GM12878 (cell line): Measurements from ENCODE around the gene MATN3. TPM values are rescaled to one million over a fixed set of nuclear protein-coding genes. Genes with fewer than 3 reads are reported as not detected.

ENCODE experiments used
- ATAC-seq: fragments of 200-7000 bp; cut with Tn5 transposase; 3 replicates; pipeline ENCODE4 v1.9.1; 2020; ENCODE audit warnings: mild to moderate bottlenecking, moderate library complexity
- BruUV-seq: library from RNA; stranded (reverse); fragments of 400-500 nt; replicated peaks from 2 replicates; lab custom pipeline; 2021; lab: Mats Ljungman, UMichigan
- CTCF ChIA-PET: fragments of 300-600 bp; sonication (Branson Sonifier 250); formaldehyde crosslinking; extraction: SDS; loops from one replicate; lab custom pipeline; 2021; ENCODE audit warnings: inconsistent platforms; lab: Yijun Ruan, JAX
- POLR2A ChIA-PET: fragments of 350-600 bp; formaldehyde crosslinking; extraction: SDS; loops from one replicate; lab custom pipeline; 2021; ENCODE audit warnings: inconsistent platforms; lab: Charles Lee
- RAD21 ChIA-PET: fragments of 300-600 bp; sonication (Branson Sonifier 250); formaldehyde crosslinking; loops from one replicate; lab custom pipeline; 2023; ENCODE audit warnings: antibody characterized with exemption; ENCODE audit not compliant: unreplicated experiment; lab: Charles Lee
- SMC1A ChIA-PET: fragments of 300-600 bp; sonication (Branson Sonifier 250); formaldehyde crosslinking; loops from one replicate; lab custom pipeline; 2023; ENCODE audit not compliant: unreplicated experiment, uncharacterized antibody; lab: Charles Lee
- DNase-seq: peaks from one replicate; pipeline ENCODE4 v3.0.0-alpha.2; 2011; ENCODE audit warnings: low read depth, low spot score
- FAIRE-seq: peaks from 3 replicates; lab custom pipeline; 2011; peaks lifted over from hg19 to GRCh38; lab: Jason Lieb, UNC
- H2AFZ ChIP-seq: 2 replicates; pipeline ENCODE4 v1.6.0; 2011; ENCODE audit warnings: low read depth, low read length, control low read depth; ENCODE audit not compliant: control insufficient read depth
- H3K27ac ChIP-seq: 2 replicates; pipeline ENCODE4 v1.5.1; 2011; ENCODE audit warnings: control low read depth; ENCODE audit not compliant: control insufficient read depth, insufficient read depth
- H3K27me3 ChIP-seq, 2 experiments: replicated peaks in 1 of 2; 2 replicates each; pipeline versions ENCODE4 v1.6.0 to v1.6.1; 2011; ENCODE audit warnings: low read length in 1 of 2; ENCODE audit not compliant: control insufficient read depth in 2 of 2, insufficient read depth in 2 of 2
- H3K36me3 ChIP-seq, 2 experiments: 2 replicates each; pipeline ENCODE4 v1.5.1; 2011; ENCODE audit warnings: low read length in 1 of 2; ENCODE audit not compliant: control insufficient read depth in 2 of 2, insufficient read depth in 2 of 2
- H3K4me1 ChIP-seq: 2 replicates; pipeline ENCODE4 v1.6.1; 2011; ENCODE audit warnings: mild to moderate bottlenecking, low read length, moderate library complexity, mixed read lengths; ENCODE audit not compliant: control insufficient read depth, insufficient read depth
- H3K4me2 ChIP-seq: 2 replicates; pipeline ENCODE4 v1.6.0; 2011; ENCODE audit warnings: control low read depth; ENCODE audit not compliant: control insufficient read depth, insufficient read depth
- H3K4me3 ChIP-seq: fragments of 200-600 bp; sonication (generic); 2 replicates; pipeline ENCODE4 v1.5.1; 2016
- H3K79me2 ChIP-seq: 2 replicates; pipeline ENCODE4 v1.6.0; 2011; ENCODE audit warnings: low read length; ENCODE audit not compliant: control insufficient read depth, insufficient read depth
- H3K9ac ChIP-seq: 2 replicates; pipeline ENCODE4 v1.8.0; 2011; ENCODE audit warnings: low read length, control low read depth, mixed read lengths; ENCODE audit not compliant: control insufficient read depth, insufficient read depth
- H3K9me3 ChIP-seq: replicated peaks from 3 replicates; pipeline ENCODE4 v1.5.1; 2011; ENCODE audit warnings: mild to moderate bottlenecking, low read length; ENCODE audit not compliant: control insufficient read depth, insufficient read depth
- H4K20me1 ChIP-seq: 2 replicates; pipeline ENCODE4 v1.6.0; 2011; ENCODE audit not compliant: control insufficient read depth, insufficient read depth
- CHD4 ChIP-seq: fragments of 200-600 bp; sonication (generic); IDR thresholded peaks from 2 replicates; pipeline ENCODE4 v1.6.1; 2016; ENCODE audit warnings: mild to moderate bottlenecking
- DPF2 ChIP-seq: fragments of 450-650 bp; IDR thresholded peaks from 2 replicates; pipeline ENCODE4 v1.6.1; 2017; ENCODE audit warnings: mild to moderate bottlenecking
- E4F1 ChIP-seq: fragments of 450-650 bp; IDR thresholded peaks from 2 replicates; pipeline ENCODE4 v1.6.1; 2018; ENCODE audit warnings: borderline replicate concordance, mild to moderate bottlenecking; ENCODE audit not compliant: partially characterized antibody
- EP300 ChIP-seq, 2 experiments: fragments of 150-350 bp in 1 of 2; IDR thresholded peaks; 2 replicates each; pipeline ENCODE4 v1.6.1; 2011 to 2012; ENCODE audit warnings: low read depth in 2 of 2, low read length in 2 of 2, borderline replicate concordance in 1 of 2, improper control_type of control experiment in 1 of 2, inconsistent platforms in 1 of 2; ENCODE audit not compliant: control insufficient read depth in 1 of 2
- EZH2 ChIP-seq: IDR thresholded peaks from 2 replicates; pipeline ENCODE4 v1.6.1; 2012; ENCODE audit warnings: low read depth, mild to moderate bottlenecking, control low read depth, inconsistent platforms, low read length, borderline replicate concordance; ENCODE audit not compliant: control insufficient read depth
- IRF5 ChIP-seq: fragments of 450-650 bp; IDR thresholded peaks from 2 replicates; pipeline ENCODE4 v1.6.1; 2017; ENCODE audit warnings: borderline replicate concordance
- LARP7 ChIP-seq: fragments of 450-650 bp; IDR thresholded peaks from 2 replicates; pipeline ENCODE4 v1.6.1; 2017; ENCODE audit warnings: mild to moderate bottlenecking
- MTA2 ChIP-seq: fragments of 450-650 bp; IDR thresholded peaks from 2 replicates; pipeline ENCODE4 v1.6.1; 2016; ENCODE audit warnings: low read depth, mild to moderate bottlenecking, moderate library complexity
- NKRF ChIP-seq: fragments of 450-650 bp; conservative IDR thresholded peaks from 2 replicates; pipeline ENCODE4 v1.6.1; 2017; ENCODE audit warnings: mild to moderate bottlenecking, moderate library complexity
- PML ChIP-seq: IDR thresholded peaks from 2 replicates; pipeline ENCODE4 v1.6.1; 2012; ENCODE audit warnings: low read length, inconsistent platforms
- RBBP5 ChIP-seq: fragments of 200-600 bp; sonication (generic); conservative IDR thresholded peaks from 2 replicates; pipeline ENCODE4 v1.6.1; 2016
- SMAD5 ChIP-seq: IDR thresholded peaks from 2 replicates; pipeline ENCODE4 v1.6.1; 2016; ENCODE audit warnings: antibody characterized with exemption, low read depth
- WGBS: methylation state at CpG from one replicate; pipeline ENCODE4 v1.1.6; 2016; ENCODE audit warnings: low lambda C conversion rate; ENCODE audit not compliant: insufficient replicate concordance, insufficient coverage; ENCODE audit errors: missing lambda C conversion rate; 5-methylcytosine and 5-hydroxymethylcytosine counted together
- in situ Hi-C: fragments of 300-500 bp; cut with MboI; formaldehyde crosslinking; loops from 9 replicates; pipeline ENCODE4 v1.14.3; 2018; ENCODE audit warnings: mixed read lengths
- intact Hi-C: fragments of 100-400 bp; cut with micrococcal nuclease; formaldehyde crosslinking; loops from one replicate; pipeline ENCODE4 v1.14.2; 2022; ENCODE audit not compliant: unreplicated experiment
- polyA plus RNA-seq, 11 experiments: library from polyadenylated mRNA; depleted of rRNA in 4 of 11; unstranded in 6 of 11; stranded (reverse) in 5 of 11; fragments of >200 nt; fragmentation: Nextera tagmentation in 4 of 11; fragmentation: Illumina TruSeq in 1 of 11; extraction: Ambion mirVana in 4 of 11; extraction: Trizol in 1 of 11; gene quantifications; 1 replicate in 1 of 11; 2 replicates in 10 of 11; pipeline versions ENCODE4 v1.2.1 to v1.2.3, GENCODE V29; 2011 to 2016; ENCODE audit warnings: inconsistent platforms in 2 of 11, missing spikeins in 2 of 11, low read depth in 1 of 11
- total RNA-seq, 4 experiments: library from RNA; depleted of rRNA in 3 of 4; stranded (reverse); fragments of >200 nt in 3 of 4; fragmentation: Illumina TruSeq in 1 of 4; extraction: Trizol in 1 of 4; gene quantifications; 2 replicates each; pipeline versions ENCODE4 v1.2.1 to v1.2.3, GENCODE V29; 2013 to 2021

The MATN3 gene
- total and polyA plus RNA-seq, 10 of the 15 experiments (the other 5 are each of a cell fraction or from before 2014, with no cell fraction given), result 0.09 TPM; not detected in 9

GRCh38 chr2:20048488-20049448 is 36.3 kb upstream of the MATN3 start:
- ChIA-PET RAD21 (interaction anchor here (0.9 to 4.1 kb wide), 9 partner anchors 10 to 248 kb away, joined by 3 to 18 read pairs (median 7); partner anchors contain the start of genes SDC1 and WDR35), SMC1A (interaction anchor here (0.7 to 4.7 kb wide), 14 partner anchors 11 to 285 kb away, joined by 3 to 31 read pairs (median 4); partner anchors contain the start of gene WDR35), CTCF (interaction anchor here (0.8 to 3.8 kb wide), 12 partner anchors 12 to 177 kb away, joined by 3 to 24 read pairs (median 4); partner anchors contain the start of genes SDC1 and WDR35), POLR2A (interaction anchor here (1.1 to 4.2 kb wide), 3 partner anchors 10 to 14 kb away, joined by 3 to 17 read pairs (median 4); no protein-coding TSS in a partner anchor)
- H3K4me3 ChIP-seq, result peak overlapping the region; percentile 80
- H3K36me3 ChIP-seq, result 0 out of 4 replicates have a peak, but pooled peaks cover 0 to under 1% of the 10 kb centered on the region in 2 experiments
- BruUV-seq, result no TSS peak
- 0 out of 2 replicates have a peak, but pooled peaks cover 11% of the 10 kb centered on the region for H3K4me1 ChIP-seq
- no peaks in the 10 kb centered on the region for H3K9me3 ChIP-seq
- DNase-seq (no peak), ATAC-seq (no peak), FAIRE-seq (no peak)
- peak overlapping the region; percentile 99 for H3K27ac ChIP-seq
- H3K9ac ChIP-seq, result peak overlapping the region; percentile 97
- in situ Hi-C loops, result no loop called here
- no peaks in the 10 kb centered on the region for H3K27me3 ChIP-seq
- intact Hi-C loops, result no loop called here
- no peaks in the 10 kb centered on the region for H4K20me1 ChIP-seq
- 26% methylated on average over 6 of the region's 6 CpGs for WGBS
- H2AFZ ChIP-seq, result no peak overlapping the region
- no peak for TF ChIP-seq PML
- TF ChIP-seq EP300 (IDR thresholded peaks at IDR 0.05; ENCODE audit: borderline replicate concordance in 1 of 2, control insufficient read depth in 1 of 2, low read depth in 2 of 2, low read length in 2 of 2), result no peak
- no peak for TF ChIP-seq MTA2
- no peak for TF ChIP-seq E4F1
- no peak for TF ChIP-seq DPF2
- no peak for TF ChIP-seq RBBP5
- TF ChIP-seq NKRF, result no peak
- TF ChIP-seq CHD4, result no peak
- TF ChIP-seq LARP7, result no peak
- TF ChIP-seq IRF5, result no peak
- TF ChIP-seq SMAD5, result no peak
- TF ChIP-seq EZH2, result no peak
- peak overlapping the region; percentile 93 for H3K4me2 ChIP-seq
- H3K79me2 ChIP-seq, result peaks cover 61% of the 10 kb centered on the region
